GM12878 (cell line): Measurements from ENCODE around the gene RPS6KL1. TPM values are rescaled to one million over a fixed set of nuclear protein-coding genes. Genes with fewer than 3 reads are reported as not detected.

Experiments
- ATF7 ChIP-seq: fragments of 450-650 bp; IDR thresholded peaks from 2 replicates; pipeline ENCODE4 v1.6.1; 2016; ENCODE audit warnings: low read depth, mild to moderate bottlenecking
- CEBPB ChIP-seq, 2 experiments: fragments of 150-350 bp in 1 of 2; IDR thresholded peaks; 2 replicates each; pipeline ENCODE4 v1.6.1; 2012 to 2014; ENCODE audit warnings: low read depth in 2 of 2, low read length in 2 of 2, borderline replicate concordance in 1 of 2, inconsistent platforms in 1 of 2
- CHD4 ChIP-seq: fragments of 200-600 bp; sonication (generic); IDR thresholded peaks from 2 replicates; pipeline ENCODE4 v1.6.1; 2016; ENCODE audit warnings: mild to moderate bottlenecking
- DPF2 ChIP-seq: fragments of 450-650 bp; IDR thresholded peaks from 2 replicates; pipeline ENCODE4 v1.6.1; 2017; ENCODE audit warnings: mild to moderate bottlenecking
- HDGF ChIP-seq: fragments of 450-650 bp; IDR thresholded peaks from 2 replicates; pipeline ENCODE4 v1.6.1; 2016; ENCODE audit warnings: antibody characterized with exemption
- IRF4 ChIP-seq: IDR thresholded peaks from 2 replicates; pipeline ENCODE4 v1.6.1; 2011; ENCODE audit warnings: low read depth, low read length
- KLF5 ChIP-seq: fragments of 450-650 bp; IDR thresholded peaks from 2 replicates; pipeline ENCODE4 v1.6.1; 2014; ENCODE audit warnings: mild to moderate bottlenecking; ENCODE audit not compliant: partially characterized antibody
- MEF2B ChIP-seq: fragments of 450-650 bp; IDR thresholded peaks from 2 replicates; pipeline ENCODE4 v1.6.1; 2018; ENCODE audit warnings: mild to moderate bottlenecking, moderate library complexity; ENCODE audit not compliant: partially characterized antibody, poor library complexity, severe bottlenecking
- NFXL1 ChIP-seq: fragments of 450-650 bp; IDR thresholded peaks from 2 replicates; pipeline ENCODE4 v1.6.1; 2017; ENCODE audit warnings: antibody characterized with exemption, mild to moderate bottlenecking, borderline replicate concordance
- NFYA ChIP-seq: IDR thresholded peaks from 2 replicates; pipeline ENCODE4 v1.6.1; 2011; ENCODE audit warnings: low read depth, mild to moderate bottlenecking, low read length, improper control_type of control experiment, borderline replicate concordance
- PAX8 ChIP-seq: fragments of 450-650 bp; IDR thresholded peaks from 2 replicates; pipeline ENCODE4 v1.6.1; 2017; ENCODE audit warnings: mild to moderate bottlenecking, moderate library complexity
- PKNOX1 ChIP-seq: fragments of 450-650 bp; IDR thresholded peaks from 2 replicates; pipeline ENCODE4 v1.6.1; 2016; ENCODE audit warnings: mild to moderate bottlenecking
- POU2F2 ChIP-seq: IDR thresholded peaks from 3 replicates; pipeline ENCODE4 v1.6.1; 2011; ENCODE audit warnings: low read depth, mild to moderate bottlenecking, low read length, borderline replicate concordance
- PRDM15 ChIP-seq: fragments of 450-650 bp; formaldehyde crosslinking; IDR thresholded peaks from 2 replicates; pipeline ENCODE4 v1.4.0; 2020; ENCODE audit warnings: mild to moderate bottlenecking, moderate library complexity
- RELA ChIP-seq: fragments of 450-650 bp; IDR thresholded peaks from 2 replicates; pipeline ENCODE4 v1.8.0; 2014; ENCODE audit warnings: borderline replicate concordance; ENCODE audit not compliant: partially characterized antibody
- SP1 ChIP-seq: IDR thresholded peaks from one replicate; pipeline ENCODE4 v1.6.1; 2011; ENCODE audit warnings: low read depth, low read length
- SREBF2 ChIP-seq: IDR thresholded peaks from 2 replicates; pipeline ENCODE4 v1.6.1; 2012; ENCODE audit warnings: mild to moderate bottlenecking, low read length
- TARDBP ChIP-seq: IDR thresholded peaks from 2 replicates; pipeline ENCODE4 v1.6.1; 2016; ENCODE audit warnings: borderline replicate concordance
- TCF12 ChIP-seq: IDR thresholded peaks from 2 replicates; pipeline ENCODE4 v1.6.1; 2011; ENCODE audit warnings: low read depth, mild to moderate bottlenecking, low read length
- ZNF24 ChIP-seq: fragments of 450-650 bp; IDR thresholded peaks from 2 replicates; pipeline ENCODE4 v1.6.1; 2017; ENCODE audit warnings: antibody characterized with exemption, mild to moderate bottlenecking
- ZNF384 ChIP-seq: IDR thresholded peaks from 2 replicates; pipeline ENCODE4 v1.6.1; 2012; ENCODE audit warnings: low read depth, mild to moderate bottlenecking, low read length, improper control_type of control experiment, borderline replicate concordance
- polyA plus RNA-seq, 11 experiments: library from polyadenylated mRNA; depleted of rRNA in 4 of 11; unstranded in 6 of 11; stranded (reverse) in 5 of 11; fragments of >200 nt; fragmentation: Nextera tagmentation in 4 of 11; fragmentation: Illumina TruSeq in 1 of 11; extraction: Ambion mirVana in 4 of 11; extraction: Trizol in 1 of 11; gene quantifications; 1 replicate in 1 of 11; 2 replicates in 10 of 11; pipeline versions ENCODE4 v1.2.1 to v1.2.3, GENCODE V29; 2011 to 2016; ENCODE audit warnings: inconsistent platforms in 2 of 11, missing spikeins in 2 of 11, low read depth in 1 of 11
- total RNA-seq, 4 experiments: library from RNA; depleted of rRNA in 3 of 4; stranded (reverse); fragments of >200 nt in 3 of 4; fragmentation: Illumina TruSeq in 1 of 4; extraction: Trizol in 1 of 4; gene quantifications; 2 replicates each; pipeline versions ENCODE4 v1.2.1 to v1.2.3, GENCODE V29; 2013 to 2021
- TF ChIP-seq, protein P1 (sequence below): fragments of 450-650 bp; formaldehyde crosslinking; IDR thresholded peaks from 2 replicates; pipeline ENCODE4 v1.5.0; 2022; ENCODE audit warnings: mild to moderate bottlenecking, missing genetic modification characterization
- TF ChIP-seq, protein P2 (sequence below): IDR thresholded peaks from 2 replicates; pipeline ENCODE4 v1.6.1; 2012; ENCODE audit warnings: low read depth, low read length, improper control_type of control experiment

RPS6KL1 gene
- total and polyA plus RNA-seq, 10 of the 15 experiments (the other 5 are each of a cell fraction or from before 2014, with no cell fraction given), result 0.04 to 4.2 (median 2.0) TPM

DNA sequence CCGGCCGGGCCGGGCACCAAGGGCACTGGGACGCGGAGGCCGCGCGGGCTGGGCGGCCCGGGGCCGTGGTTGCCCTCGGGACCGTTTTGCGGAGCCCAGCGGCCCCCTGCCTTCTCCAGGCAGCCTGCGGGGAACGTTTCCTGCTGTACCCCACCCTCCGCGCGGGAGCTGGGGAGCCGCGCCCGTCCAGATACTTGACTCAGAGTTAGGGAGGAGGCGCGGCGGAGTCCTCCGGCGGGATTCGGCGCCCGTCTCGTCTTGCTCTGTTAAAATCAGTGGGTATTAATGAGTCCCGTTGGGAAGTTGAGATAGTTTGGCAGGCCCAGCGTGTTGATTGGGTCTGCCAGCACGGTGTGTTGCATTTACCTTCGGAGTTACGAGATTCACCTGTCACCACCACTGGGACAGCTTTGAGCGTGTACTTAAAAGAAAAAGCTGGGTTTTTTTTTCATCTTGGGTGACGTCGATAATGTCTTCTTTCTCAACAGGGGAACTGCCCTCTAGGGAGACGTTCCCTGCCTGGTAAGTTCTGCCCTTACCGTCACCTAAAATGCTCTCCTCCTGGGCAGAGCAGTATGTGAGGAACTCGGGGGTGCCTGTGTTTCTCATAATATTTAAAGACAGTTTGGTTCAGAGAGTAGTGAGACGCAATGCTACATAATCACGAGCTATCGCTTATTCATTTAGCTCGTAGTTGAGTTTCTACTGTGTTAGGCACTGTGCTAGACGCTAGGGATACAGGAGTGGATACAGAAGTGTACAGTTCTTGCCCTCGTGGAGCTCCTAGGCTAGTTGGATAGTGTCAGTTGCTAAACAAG is 40.7 kb downstream of the RPS6KL1 start (continued):
- TF ChIP-seq TARDBP (no peak), PKNOX1 (no peak), KLF5 (no peak), POU2F2 (no peak), HDGF (no peak), PRDM15 (CRISPR knock-in tag) (no peak), SP1 (no peak), CEBPB (IDR thresholded peaks at IDR 0.05; ENCODE audit: borderline replicate concordance in 1 of 2, low read depth in 2 of 2, low read length in 2 of 2) (no peak), ZNF24 (no peak), MEF2B (peak; percentile 16), ZNF384 (no peak), RELA (no peak), SREBF2 (no peak), DPF2 (peak; percentile 13; the same call in 1 of the 2 replicates), CHD4 (no peak), IRF4 (no peak), TCF12 (no peak), NFXL1 (0 out of 2 replicates have a peak, but pooled peaks have one; percentile 30), ATF7 (no peak), NFYA (no peak), PAX8 (no peak)
- TF ChIP-seq, protein P1, sequence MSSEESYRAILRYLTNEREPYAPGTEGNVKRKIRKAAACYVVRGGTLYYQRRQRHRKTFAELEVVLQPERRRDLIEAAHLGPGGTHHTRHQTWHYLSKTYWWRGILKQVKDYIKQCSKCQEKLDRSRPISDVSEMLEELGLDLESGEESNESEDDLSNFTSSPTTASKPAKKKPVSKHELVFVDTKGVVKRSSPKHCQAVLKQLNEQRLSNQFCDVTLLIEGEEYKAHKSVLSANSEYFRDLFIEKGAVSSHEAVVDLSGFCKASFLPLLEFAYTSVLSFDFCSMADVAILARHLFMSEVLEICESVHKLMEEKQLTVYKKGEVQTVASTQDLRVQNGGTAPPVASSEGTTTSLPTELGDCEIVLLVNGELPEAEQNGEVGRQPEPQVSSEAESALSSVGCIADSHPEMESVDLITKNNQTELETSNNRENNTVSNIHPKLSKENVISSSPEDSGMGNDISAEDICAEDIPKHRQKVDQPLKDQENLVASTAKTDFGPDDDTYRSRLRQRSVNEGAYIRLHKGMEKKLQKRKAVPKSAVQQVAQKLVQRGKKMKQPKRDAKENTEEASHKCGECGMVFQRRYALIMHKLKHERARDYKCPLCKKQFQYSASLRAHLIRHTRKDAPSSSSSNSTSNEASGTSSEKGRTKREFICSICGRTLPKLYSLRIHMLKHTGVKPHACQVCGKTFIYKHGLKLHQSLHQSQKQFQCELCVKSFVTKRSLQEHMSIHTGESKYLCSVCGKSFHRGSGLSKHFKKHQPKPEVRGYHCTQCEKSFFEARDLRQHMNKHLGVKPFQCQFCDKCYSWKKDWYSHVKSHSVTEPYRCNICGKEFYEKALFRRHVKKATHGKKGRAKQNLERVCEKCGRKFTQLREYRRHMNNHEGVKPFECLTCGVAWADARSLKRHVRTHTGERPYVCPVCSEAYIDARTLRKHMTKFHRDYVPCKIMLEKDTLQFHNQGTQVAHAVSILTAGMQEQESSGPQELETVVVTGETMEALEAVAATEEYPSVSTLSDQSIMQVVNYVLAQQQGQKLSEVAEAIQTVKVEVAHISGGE (CRISPR knock-in tag), result 0 out of 2 replicates have a peak, but pooled peaks have one; percentile 1
- TF ChIP-seq, protein P2, sequence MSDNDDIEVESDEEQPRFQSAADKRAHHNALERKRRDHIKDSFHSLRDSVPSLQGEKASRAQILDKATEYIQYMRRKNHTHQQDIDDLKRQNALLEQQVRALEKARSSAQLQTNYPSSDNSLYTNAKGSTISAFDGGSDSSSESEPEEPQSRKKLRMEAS, result 0 out of 2 replicates have a peak, but pooled peaks have one; percentile 13
